Measurements from ENCODE around the gene SUN1.

SUN1 gene

GRCh38 chr7:849781-850180, 17.5 kb downstream of the SUN1 start:
- DNase-seq (ENCODE audit: insufficient read length, low spot score) = no peak
- TF ChIP-seq POLR2A (IDR thresholded peaks at IDR 0.05; ENCODE audit: low read depth, low read length) = no peak
- no peak for FAIRE-seq

GRCh38 chr7:851204-851603, 18.9 kb downstream of the SUN1 start:
- FAIRE-seq = no peak
- no peak for DNase-seq (ENCODE audit: insufficient read length, low spot score)
- TF ChIP-seq POLR2A (IDR thresholded peaks at IDR 0.05; ENCODE audit: low read depth, low read length) = no peak

DNA sequence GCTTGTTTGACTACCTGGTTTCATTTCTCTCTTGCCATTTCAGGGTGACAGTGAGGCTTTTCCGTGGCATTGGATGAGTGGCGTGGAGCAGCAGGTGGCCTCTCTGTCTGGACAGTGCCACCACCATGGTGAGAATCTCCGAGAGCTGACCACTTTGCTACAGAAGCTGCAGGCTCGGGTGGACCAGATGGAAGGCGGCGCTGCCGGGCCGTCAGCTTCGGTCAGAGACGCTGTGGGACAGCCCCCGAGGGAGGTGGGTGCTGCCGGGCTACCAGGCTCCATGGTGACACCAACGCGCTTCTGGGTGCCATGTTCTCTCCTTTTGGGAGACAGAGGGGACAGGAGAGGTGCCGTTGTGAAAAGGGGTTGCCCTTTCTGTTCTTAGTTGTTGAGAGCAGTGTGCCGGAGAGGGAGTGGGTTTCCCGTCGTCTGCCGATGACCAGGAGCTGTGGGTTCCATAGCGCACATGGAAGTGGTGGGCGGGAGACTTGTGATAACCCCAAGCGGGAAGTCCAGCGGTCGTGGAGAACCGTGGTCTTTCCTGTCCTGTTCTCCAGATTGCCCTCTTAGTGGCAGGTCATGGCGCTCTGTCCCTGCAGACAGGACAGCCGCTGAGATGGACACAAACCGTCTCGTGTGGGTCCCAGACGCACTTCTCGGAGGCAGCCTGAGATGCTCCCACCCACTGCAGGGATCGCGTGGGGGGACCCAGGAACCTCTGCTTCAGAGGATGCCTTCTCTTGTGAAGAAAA, 21.3 kb downstream of the SUN1 start:
- TF ChIP-seq POLR2A (IDR thresholded peaks at IDR 0.05; ENCODE audit: low read depth, low read length) = no peak

DNA sequence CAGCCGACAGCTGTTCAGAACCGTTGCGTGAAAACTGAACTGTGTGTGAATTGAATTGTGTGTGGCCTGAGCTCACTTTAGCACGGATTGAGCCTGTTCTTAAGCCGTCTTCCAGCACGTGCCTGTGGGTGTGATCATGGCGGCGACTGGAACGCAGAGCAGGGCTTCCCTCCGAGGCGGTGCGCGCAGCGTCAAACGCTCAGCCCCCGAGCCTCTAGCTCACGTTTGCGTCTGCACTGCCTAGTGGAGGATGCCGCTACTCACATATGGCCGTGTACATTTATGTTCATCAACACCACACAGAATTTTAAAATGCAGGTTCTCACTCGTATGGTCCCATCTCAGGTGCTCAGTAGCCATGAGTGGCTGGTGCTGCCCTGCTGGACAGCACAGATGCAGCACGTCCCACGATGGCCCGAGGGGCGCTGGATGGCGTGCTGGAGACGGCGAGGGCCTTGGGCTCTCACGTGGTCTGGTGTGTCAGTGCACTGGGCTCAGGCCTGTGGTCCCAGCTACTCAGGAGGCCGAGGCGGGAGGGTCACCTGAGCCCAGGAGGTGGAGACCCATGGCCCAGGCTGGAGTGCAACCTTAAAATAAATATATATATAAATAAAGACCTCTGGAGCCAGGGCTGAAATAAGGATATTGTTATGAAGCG, 22.0 kb downstream of the SUN1 start:
- no peak for TF ChIP-seq POLR2A (IDR thresholded peaks at IDR 0.05; ENCODE audit: low read depth, low read length)
- FAIRE-seq (no peak), DNase-seq (ENCODE audit: insufficient read length, low spot score) (no peak)

More for the DNA sequence above, 21.3 kb downstream of the SUN1 start:
- DNase-seq (ENCODE audit: insufficient read length, low spot score) = no peak
- no peak for FAIRE-seq

DNA sequence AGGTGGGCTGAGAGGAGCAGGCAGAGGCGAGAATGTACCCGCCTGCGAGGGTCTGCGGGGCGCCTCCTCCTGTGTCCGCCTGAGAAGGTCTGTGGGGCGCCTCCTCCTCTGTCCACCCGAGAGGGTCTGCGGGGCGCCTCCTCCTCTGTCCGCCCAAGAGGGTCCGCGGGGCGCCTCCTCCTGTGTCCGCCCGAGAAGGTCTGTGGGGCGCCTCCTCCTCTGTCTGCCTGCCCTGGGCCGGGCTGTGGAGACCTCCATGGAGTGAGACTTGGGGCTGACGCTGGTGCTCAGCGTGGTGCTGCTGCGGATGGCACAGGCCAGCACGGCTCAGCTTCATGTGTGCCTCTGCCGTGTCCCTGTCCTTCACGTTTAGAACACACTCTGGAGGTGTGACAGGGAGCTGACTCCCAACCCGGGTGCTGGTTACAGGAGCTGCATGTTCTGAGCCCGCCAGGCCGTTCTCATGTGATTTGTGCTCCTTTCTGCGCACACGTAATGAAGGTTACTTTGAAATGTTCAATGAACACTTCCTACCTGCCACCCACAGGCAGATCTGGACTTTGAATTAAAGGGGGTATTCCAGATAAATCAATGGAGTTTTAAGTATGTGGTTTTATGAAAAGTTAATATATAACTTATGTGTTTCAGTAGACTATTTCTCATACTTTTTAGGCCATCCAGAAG, 23.6 kb downstream of the SUN1 start:
- FAIRE-seq (no peak), DNase-seq (ENCODE audit: insufficient read length, low spot score) (no peak)
- no peak for TF ChIP-seq POLR2A (IDR thresholded peaks at IDR 0.05; ENCODE audit: low read depth, low read length)

DNA sequence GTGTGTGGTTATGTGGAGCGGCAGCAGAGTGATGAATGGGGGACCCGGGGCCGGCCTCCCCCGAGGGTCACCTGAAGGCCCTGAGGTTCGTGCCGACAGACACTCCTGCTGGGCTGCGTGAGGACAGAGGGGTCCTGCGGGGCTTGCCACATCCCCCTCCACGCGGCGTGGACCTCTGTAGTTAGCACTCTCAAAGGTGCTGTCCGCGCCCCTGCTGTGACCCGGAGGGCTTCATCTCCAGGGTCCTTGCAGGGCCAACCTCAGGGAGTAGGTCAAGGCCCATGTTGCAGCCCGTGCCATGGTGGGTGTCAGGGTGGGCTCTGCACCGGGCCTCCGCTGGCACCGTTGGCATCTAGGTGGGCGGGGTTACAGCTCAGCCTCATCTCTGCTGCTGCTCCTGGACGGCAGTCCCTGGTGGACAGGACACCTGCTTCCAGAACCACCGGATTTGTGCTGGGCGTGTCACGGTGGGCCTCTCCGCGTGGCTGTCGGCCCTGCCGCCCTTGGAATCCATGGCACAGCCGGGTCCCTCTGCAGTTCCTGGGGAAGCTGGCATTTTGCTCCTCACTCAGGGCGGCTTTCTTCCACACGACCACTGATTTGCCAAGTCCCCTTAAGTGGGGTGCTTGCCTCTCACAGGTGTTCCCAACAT, 24.3 kb downstream of the SUN1 start:
- no peak for TF ChIP-seq POLR2A (IDR thresholded peaks at IDR 0.05; ENCODE audit: low read depth, low read length)

GRCh38 chr7:857661-858060, 25.4 kb downstream of the SUN1 start:
- no peak for FAIRE-seq
- TF ChIP-seq POLR2A (IDR thresholded peaks at IDR 0.05; ENCODE audit: low read depth, low read length) = no peak
- DNase-seq (ENCODE audit: insufficient read length, low spot score) = no peak

More for the DNA sequence above, 24.3 kb downstream of the SUN1 start:
- DNase-seq (ENCODE audit: insufficient read length, low spot score) = no peak
- FAIRE-seq = no peak

- DNase-seq (ENCODE audit: insufficient read length, low spot score) (no peak), FAIRE-seq (no peak)
- TF ChIP-seq POLR2A (IDR thresholded peaks at IDR 0.05; ENCODE audit: low read depth, low read length) = no peak
These were observed 27.2 kb downstream of the SUN1 start for GRCh38 chr7:859359-860030.

DNA sequence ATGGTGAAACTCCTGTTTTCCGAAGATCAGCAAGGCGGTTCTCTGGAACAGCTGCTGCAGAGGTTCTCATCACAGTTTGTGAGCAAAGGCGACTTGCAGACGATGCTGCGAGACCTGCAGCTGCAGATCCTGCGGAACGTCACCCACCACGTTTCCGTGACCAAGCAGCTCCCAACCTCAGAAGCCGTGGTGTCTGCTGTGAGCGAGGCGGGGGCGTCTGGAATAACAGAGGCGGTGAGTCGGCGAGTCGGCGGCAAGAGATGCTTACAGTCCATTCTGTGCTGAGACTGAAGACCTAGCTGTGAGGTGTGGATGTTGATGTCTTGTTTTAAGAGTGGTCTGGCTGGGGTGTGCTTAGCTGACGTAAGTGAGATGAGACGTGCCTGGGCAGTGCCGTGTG, 27.9 kb downstream of the SUN1 start:
- DNase-seq (ENCODE audit: insufficient read length, low spot score) (no peak), FAIRE-seq (no peak)
- TF ChIP-seq POLR2A (IDR thresholded peaks at IDR 0.05; ENCODE audit: low read depth, low read length) = no peak

DNA sequence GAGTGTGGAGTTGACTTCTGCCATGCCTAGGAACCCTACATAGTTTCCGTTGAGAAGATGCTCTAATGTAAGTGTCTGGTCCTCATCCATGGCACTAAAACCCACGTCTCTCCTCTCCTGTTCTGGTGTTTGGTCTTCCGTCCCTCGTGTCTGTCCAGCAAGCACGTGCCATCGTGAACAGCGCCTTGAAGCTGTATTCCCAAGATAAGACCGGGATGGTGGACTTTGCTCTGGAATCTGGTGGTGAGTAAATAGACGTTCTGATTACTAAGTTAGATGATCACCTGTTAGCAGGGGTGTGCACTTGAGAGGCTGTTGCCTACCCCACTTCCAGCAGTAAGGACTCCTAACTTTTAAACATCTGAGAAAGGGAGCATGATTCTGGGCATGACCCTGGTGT, 28.9 kb downstream of the SUN1 start:
- FAIRE-seq = no peak
- no peak for TF ChIP-seq POLR2A (IDR thresholded peaks at IDR 0.05; ENCODE audit: low read depth, low read length)
- DNase-seq (ENCODE audit: insufficient read length, low spot score) = no peak

DNA sequence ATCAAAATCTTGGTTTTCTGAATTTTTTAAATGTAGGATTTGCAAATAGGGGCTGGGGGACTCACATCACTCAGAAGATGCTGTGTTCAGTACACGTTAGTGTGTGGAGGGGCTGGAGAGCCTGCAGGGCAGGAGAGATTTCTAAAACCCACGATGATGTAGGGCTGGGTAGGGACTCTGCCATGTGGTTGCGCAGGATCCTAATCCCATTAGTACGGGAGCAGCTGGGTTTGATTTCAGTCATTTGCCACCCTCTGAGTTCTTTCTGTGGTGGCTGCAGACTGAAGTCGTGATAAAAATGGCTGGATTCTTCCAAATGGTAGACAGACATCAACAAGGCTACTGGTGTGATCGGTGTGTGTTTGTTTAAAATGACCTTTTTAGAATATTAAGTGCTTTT, 29.9 kb downstream of the SUN1 start:
- DNase-seq (ENCODE audit: insufficient read length, low spot score) = no peak
- TF ChIP-seq POLR2A (IDR thresholded peaks at IDR 0.05; ENCODE audit: low read depth, low read length) = no peak
- FAIRE-seq = no peak

GRCh38 chr7:863106-863505, 30.8 kb downstream of the SUN1 start:
- FAIRE-seq = no peak

DNA sequence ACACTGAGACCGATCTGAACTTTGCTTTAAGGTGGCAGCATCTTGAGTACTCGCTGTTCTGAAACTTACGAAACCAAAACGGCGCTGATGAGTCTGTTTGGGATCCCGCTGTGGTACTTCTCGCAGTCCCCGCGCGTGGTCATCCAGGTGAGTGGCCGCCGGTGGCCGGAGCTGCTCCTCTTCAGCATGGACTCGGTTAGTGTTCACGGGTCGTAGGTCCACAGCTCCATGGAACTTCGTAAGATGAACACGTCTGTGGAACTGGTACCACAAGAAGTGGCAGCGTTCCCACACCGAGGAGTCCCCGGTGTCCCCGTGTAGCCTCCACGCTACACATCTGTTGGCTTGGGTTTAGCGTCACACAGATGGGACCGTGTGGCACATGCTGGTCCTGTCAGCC, 33.6 kb downstream of the SUN1 start:
- FAIRE-seq = no peak

More at GRCh38 chr7:863106-863505, 30.8 kb downstream of the SUN1 start:
- DNase-seq (ENCODE audit: insufficient read length, low spot score) = no peak
- TF ChIP-seq POLR2A (IDR thresholded peaks at IDR 0.05; ENCODE audit: low read depth, low read length) = no peak

More for the DNA sequence above, 33.6 kb downstream of the SUN1 start:
- no peak for TF ChIP-seq POLR2A (IDR thresholded peaks at IDR 0.05; ENCODE audit: low read depth, low read length)
- DNase-seq (ENCODE audit: insufficient read length, low spot score) = no peak

Data from H54 (cell line).